Measurements from ENCODE around the gene SLC12A7.
"Not testable (repeated sequence)": the region's sequence is repeated elsewhere in the genome, so short reads cannot be mapped to it uniquely, and the experiment has no call there.

Gene SLC12A7

DNA sequence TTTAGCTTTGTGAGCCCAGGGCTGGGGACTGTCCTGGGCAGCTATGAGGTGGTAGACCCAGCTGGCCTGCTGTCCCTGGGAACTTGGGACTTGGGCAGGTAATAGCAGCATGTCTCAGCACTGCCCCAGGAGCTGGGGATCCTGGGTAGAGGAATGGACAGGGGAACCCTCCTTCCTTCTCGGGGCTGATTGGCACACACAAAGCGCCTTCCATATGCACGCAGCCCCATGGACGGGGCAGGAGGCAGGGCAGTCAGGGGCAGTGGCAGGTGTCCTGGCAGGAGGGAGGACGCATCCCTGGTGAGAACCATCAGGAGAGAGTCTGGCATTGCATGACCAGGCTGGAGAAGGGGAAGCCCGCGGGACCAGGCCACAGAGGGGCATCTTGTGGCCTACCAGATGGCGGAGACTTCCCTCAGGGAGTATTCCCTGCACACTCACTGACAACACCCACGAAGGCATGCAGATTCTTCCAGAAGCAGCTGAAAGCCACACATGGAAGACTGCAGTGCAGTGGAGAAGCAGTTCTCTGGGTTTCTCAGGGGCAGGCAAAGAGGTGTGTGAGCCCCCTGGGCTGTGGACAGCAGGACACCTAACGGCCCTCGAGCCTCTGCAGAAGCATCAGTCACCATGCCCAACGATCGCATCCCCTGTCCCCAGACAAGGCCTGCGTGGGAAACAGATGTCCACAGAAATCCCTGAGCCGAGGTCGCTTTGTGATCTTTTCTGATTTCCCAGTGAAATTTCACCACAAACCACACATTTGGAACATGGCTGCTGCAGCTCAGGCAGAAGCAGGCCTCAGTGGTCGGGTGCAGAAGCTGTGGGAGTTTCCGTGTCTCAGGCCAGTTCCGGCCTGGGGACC lies 110.2 kb downstream of the SLC12A7 start:
- no peak for DNase-seq

DNA sequence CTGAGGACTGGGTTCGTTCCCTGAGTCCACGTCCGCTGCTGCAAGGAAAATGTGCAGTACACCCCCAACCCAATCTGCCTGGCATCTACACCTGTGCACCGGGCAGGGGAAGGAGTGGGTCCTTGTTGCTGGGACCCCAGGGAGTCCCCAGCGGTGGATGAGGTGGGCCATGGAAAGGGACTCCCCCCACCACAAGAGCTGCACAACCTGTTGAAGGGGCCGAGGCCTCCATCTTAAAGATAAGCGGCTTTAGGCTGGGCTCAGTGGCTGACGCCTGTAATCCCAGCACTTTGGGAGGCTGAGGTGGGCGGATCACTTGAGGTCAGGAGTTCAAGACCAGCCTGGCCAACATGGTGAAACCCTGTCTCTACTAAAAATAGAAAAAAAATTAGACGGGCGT lies 111.0 kb downstream of the SLC12A7 start:
- not testable (repeated sequence) for DNase-seq

All from NK-92 treated with Interleukin-12 subunit alpha and Interleukin-12 subunit beta, amount 100 ng/mL, for 24 hours (cell line).